CD4-positive, alpha-beta T cell treated with Interleukin-2 at 100 ng/mL for 4 hours (primary cell): ENCODE measurements around the gene RIPK4.
"Not testable (repeated sequence)": the region's sequence is repeated elsewhere in the genome, so short reads cannot be mapped to it uniquely, and the experiment has no call there.

ENCODE experiments used
- DNase-seq: peaks from one replicate; pipeline ENCODE4 v3.0.0-alpha.2; 2020; ENCODE audit warnings: low spot score

RIPK4 gene

GRCh38 chr21:41795726-41796125, 28.9 kb upstream of the RIPK4 start:
- DNase-seq = no peak

GRCh38 chr21:41794600-41794999, 27.7 kb upstream of the RIPK4 start:
- DNase-seq = no peak

GRCh38 chr21:41792711-41793110, 25.9 kb upstream of the RIPK4 start:
- no peak for DNase-seq

GRCh38 chr21:41786509-41786987, 19.7 kb upstream of the RIPK4 start:
- no peak for DNase-seq

- DNase-seq = not testable (repeated sequence)
Observed at GRCh38 chr21:41785262-41785661, 18.4 kb upstream of the RIPK4 start.

- DNase-seq = no peak
Observed at GRCh38 chr21:41784456-41785102, 17.7 kb upstream of the RIPK4 start.

- no peak for DNase-seq
Observed at GRCh38 chr21:41783476-41784180, 16.8 kb upstream of the RIPK4 start.

- no peak for DNase-seq
Observed at GRCh38 chr21:41781050-41781410, 14.2 kb upstream of the RIPK4 start.

GRCh38 chr21:41780337-41781049, 13.6 kb upstream of the RIPK4 start:
- DNase-seq = no peak

GRCh38 chr21:41779659-41780058, 12.8 kb upstream of the RIPK4 start:
- no peak for DNase-seq

GRCh38 chr21:41778930-41779600, 12.2 kb upstream of the RIPK4 start:
- no peak for DNase-seq

- no peak for DNase-seq
Observed at GRCh38 chr21:41777951-41778815, 11.3 kb upstream of the RIPK4 start.

- DNase-seq = no peak
Observed at GRCh38 chr21:41776778-41777177, 9.9 kb upstream of the RIPK4 start.

GRCh38 chr21:41775149-41775472, 8.3 kb upstream of the RIPK4 start:
- no peak for DNase-seq

GRCh38 chr21:41774467-41775148, 7.8 kb upstream of the RIPK4 start:
- DNase-seq = no peak

- no peak for DNase-seq
Observed at GRCh38 chr21:41772351-41773080, 5.7 kb upstream of the RIPK4 start.

- no peak for DNase-seq
Observed at GRCh38 chr21:41771625-41771945, 4.7 kb upstream of the RIPK4 start.

GRCh38 chr21:41770901-41771624, 4.2 kb upstream of the RIPK4 start:
- DNase-seq = no peak

GRCh38 chr21:41769933-41770332, 3.1 kb upstream of the RIPK4 start:
- no peak for DNase-seq

- DNase-seq = no peak
Observed at GRCh38 chr21:41769521-41769920, 2.7 kb upstream of the RIPK4 start.
